ENCODE results near the gene CD302. TPM values are rescaled to one million over a fixed set of nuclear protein-coding genes. Genes with fewer than 3 reads are reported as not detected.
"Not testable (repeated sequence)": the region's sequence is repeated elsewhere in the genome, so short reads cannot be mapped to it uniquely, and the experiment has no call there.

Gene CD302
- total RNA-seq, 2 experiments from 2014 or later, result 0.16 to 0.20 TPM

GRCh38 chr2:159758686-159759085, 39.3 kb downstream of the CD302 start:
- H3K9me3 Mint-ChIP-seq (ENCODE audit: low read depth), result no peaks in the 10 kb centered on the region
- no peaks in the 10 kb centered on the region for H3K27me3 Mint-ChIP-seq
- H3K4me3 Mint-ChIP-seq, result no peak overlapping the region
- DNase-seq (no peak), ATAC-seq (no peak)
- no peak overlapping the region for H3K27ac Mint-ChIP-seq
- peaks cover 34% of the 10 kb centered on the region for H3K36me3 Mint-ChIP-seq
- peaks cover 1% of the 10 kb centered on the region for H3K4me1 Mint-ChIP-seq
- CTCF ChIA-PET, result interaction anchor here (1.0 kb wide), 1 partner anchor 43 kb away, joined by 3 read pairs; no protein-coding TSS in a partner anchor

DNA sequence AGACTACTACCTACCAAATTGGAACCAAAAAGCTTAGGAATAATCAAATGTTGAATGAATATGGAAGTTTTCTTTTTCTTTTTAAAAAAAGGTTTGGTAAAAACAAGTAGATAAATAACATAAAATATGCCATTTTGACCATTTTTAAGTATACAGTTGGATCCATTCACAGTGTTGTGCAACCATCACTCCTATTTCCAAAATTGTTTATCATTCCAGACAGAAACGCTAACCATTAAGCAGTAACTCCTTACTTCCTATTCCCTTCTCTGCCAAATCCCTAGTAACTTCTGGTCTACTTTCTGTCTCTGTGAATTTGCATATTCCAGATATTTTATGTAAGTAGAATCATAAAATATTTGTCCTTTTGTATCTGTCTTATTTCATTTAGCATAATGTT, 39.8 kb downstream of the CD302 start:
- CTCF ChIA-PET, result no interaction called here
- H3K36me3 Mint-ChIP-seq, result peaks cover 31% of the 10 kb centered on the region
- no peak overlapping the region for H3K4me3 Mint-ChIP-seq
- peak overlapping the region; percentile 24 for H3K27ac Mint-ChIP-seq
- DNase-seq (no peak), ATAC-seq (no peak)
- H3K27me3 Mint-ChIP-seq, result no peaks in the 10 kb centered on the region
- H3K4me1 Mint-ChIP-seq, result no peaks in the 10 kb centered on the region
- H3K9me3 Mint-ChIP-seq (ENCODE audit: low read depth), result no peaks in the 10 kb centered on the region

DNA sequence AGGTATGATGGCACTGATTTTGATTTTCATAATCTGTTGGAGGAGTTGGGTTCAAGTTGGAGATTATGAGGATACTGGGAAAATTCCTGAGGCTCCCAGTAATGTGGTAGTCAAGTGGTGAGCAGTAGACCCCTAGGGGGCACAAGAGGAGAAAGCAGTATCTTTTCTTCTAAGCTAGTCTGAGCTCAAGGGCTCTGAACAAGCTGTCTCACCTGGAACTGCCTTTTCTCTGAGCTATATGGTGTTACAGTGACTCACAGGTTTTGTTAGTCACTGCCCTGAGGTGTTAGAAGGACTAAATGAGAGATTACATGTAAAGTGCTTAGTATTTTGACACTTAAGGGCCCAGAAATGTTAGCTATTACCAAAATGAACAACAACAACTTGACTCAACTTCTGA, 42.2 kb downstream of the CD302 start:
- Mint-ChIP-seq H3K4me3 (no peak overlapping the region), H3K27me3 (no peaks in the 10 kb centered on the region), H3K9me3 (ENCODE audit: low read depth) (no peaks in the 10 kb centered on the region), H3K36me3 (peaks cover 43% of the 10 kb centered on the region), H3K27ac (no peak overlapping the region), H3K4me1 (peaks cover 11% of the 10 kb centered on the region)
- DNase-seq (no peak), ATAC-seq (peak; percentile 63)
- CTCF ChIA-PET, result interaction anchor here (1.0 kb wide), 1 partner anchor 9 kb away, joined by 3 read pairs; no protein-coding TSS in a partner anchor

- no peak overlapping the region for H3K4me3 Mint-ChIP-seq
- DNase-seq (no peak), ATAC-seq (no peak)
- H3K9me3 Mint-ChIP-seq (ENCODE audit: low read depth), result no peaks in the 10 kb centered on the region
- CTCF ChIA-PET, result no interaction called here
- peaks cover 11% of the 10 kb centered on the region for H3K4me1 Mint-ChIP-seq
- H3K27me3 Mint-ChIP-seq, result no peaks in the 10 kb centered on the region
- H3K27ac Mint-ChIP-seq, result no peak overlapping the region
- H3K36me3 Mint-ChIP-seq, result peaks cover 39% of the 10 kb centered on the region
Measured at GRCh38 chr2:159755014-159755413, 43.0 kb downstream of the CD302 start.

DNA sequence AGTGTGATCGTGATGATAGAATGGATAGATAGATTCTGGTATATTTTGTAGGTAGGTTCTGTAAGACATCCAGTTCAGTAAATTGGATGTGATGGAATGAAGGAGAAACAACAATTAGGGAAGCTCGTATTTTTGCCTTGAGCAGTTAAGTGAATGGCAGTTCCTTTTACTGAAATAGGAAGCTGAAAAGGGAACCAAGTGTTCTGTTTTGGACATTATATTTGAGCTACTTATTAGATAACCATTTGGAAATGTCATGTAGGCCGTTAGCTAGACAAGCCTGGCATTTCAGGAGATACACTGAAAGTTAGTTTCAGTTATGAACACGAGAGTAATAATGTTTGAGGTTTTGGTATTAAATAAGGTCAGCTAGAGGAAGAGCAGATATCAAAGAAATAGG, 44.2 kb downstream of the CD302 start:
- Mint-ChIP-seq H3K4me3 (no peak overlapping the region), H3K36me3 (peaks cover 32% of the 10 kb centered on the region), H3K9me3 (ENCODE audit: low read depth) (no peaks in the 10 kb centered on the region), H3K4me1 (peaks cover 11% of the 10 kb centered on the region), H3K27me3 (no peaks in the 10 kb centered on the region), H3K27ac (no peak overlapping the region)
- ATAC-seq (no peak), DNase-seq (no peak)
- CTCF ChIA-PET, result interaction anchor here (1.6 kb wide), 1 partner anchor 9 kb away, joined by 5 read pairs; no protein-coding TSS in a partner anchor

DNA sequence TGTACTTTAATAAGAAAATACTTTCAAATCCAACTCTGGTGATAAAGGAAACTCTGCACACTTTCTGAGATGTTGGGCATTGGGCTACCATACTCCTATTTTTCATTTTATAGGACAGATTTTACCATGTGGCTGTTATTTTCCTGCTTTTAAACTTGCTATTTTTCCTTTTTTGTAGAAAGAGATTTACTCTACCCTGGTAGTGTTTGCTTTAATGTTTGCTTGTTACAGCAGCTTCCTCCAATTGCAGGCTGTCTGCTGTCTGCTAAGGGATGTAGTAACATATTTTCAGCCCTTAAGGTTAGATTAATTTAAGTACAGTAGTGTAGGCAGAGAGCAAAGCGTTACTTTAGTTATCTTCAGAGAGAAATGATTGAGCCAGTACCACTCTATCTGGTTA, 47.1 kb downstream of the CD302 start:
- ATAC-seq, result no peak

GRCh38 chr2:159748089-159748488, 49.9 kb downstream of the CD302 start:
- H3K36me3 Mint-ChIP-seq, result peaks cover 61% of the 10 kb centered on the region
- H3K27ac Mint-ChIP-seq, result no peak overlapping the region
- DNase-seq (no peak), ATAC-seq (no peak)
- H3K4me3 Mint-ChIP-seq, result no peak overlapping the region
- H3K4me1 Mint-ChIP-seq, result peaks cover 14% of the 10 kb centered on the region
- no peaks in the 10 kb centered on the region for H3K9me3 Mint-ChIP-seq (ENCODE audit: low read depth)
- no peaks in the 10 kb centered on the region for H3K27me3 Mint-ChIP-seq
- CTCF ChIA-PET, result interaction anchor here (1.1 kb wide), 1 partner anchor 15 kb away, joined by 3 read pairs; no protein-coding TSS in a partner anchor

More for the DNA sequence above, 47.1 kb downstream of the CD302 start:
- Mint-ChIP-seq H3K4me3 (no peak overlapping the region), H3K36me3 (peaks cover 45% of the 10 kb centered on the region), H3K27ac (no peak overlapping the region), H3K9me3 (ENCODE audit: low read depth) (no peaks in the 10 kb centered on the region), H3K27me3 (no peaks in the 10 kb centered on the region), H3K4me1 (peaks cover 14% of the 10 kb centered on the region)
- DNase-seq, result no peak
- CTCF ChIA-PET, result no interaction called here

DNA sequence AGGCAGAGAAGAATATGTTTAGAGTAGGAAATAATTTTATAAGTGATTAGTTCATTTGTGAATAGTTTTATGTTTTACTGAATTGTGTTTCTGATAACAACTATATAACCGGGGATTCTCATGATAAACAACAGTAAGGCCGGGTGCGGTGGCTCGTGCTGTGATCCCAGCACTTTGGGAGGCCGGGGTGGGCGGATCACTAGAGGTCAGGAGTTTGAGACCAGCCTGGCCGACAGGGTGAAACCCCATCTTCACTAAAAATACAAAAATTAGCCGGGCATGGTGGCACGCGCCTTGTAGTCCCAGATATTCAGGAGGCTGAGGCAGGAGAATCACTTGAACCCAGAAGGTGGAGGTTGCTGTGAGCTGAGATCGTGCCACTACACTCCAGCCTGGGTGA, 52.8 kb downstream of the CD302 start:
- CTCF ChIA-PET; ATAC-seq; H3K4me3 Mint-ChIP-seq; H3K27ac Mint-ChIP-seq; H3K9me3 Mint-ChIP-seq (ENCODE audit: low read depth); DNase-seq; H3K4me1 Mint-ChIP-seq; H3K27me3 Mint-ChIP-seq: not testable (repeated sequence)
- H3K36me3 Mint-ChIP-seq, result peaks cover 54% of the 10 kb centered on the region

DNA sequence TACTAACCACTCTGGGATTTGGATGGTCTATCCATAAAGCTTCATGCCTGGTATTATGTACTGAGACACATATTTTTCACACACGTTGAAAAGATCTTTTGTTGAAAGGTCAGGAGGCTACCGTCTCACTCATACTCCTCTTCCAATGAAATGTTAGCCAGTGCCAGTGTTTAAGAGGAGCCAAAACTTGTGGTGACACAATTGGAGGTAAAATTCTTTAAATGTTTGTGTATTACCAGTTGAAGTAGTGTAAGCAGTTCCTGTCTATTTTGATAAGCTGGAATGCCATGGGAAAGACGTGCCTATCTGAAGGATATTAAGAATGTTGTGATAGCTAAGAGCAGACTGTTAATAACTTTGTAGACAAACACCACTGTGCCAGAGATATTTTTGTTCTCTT, 53.6 kb downstream of the CD302 start:
- Mint-ChIP-seq H3K27ac (no peak overlapping the region), H3K4me3 (no peak overlapping the region), H3K9me3 (ENCODE audit: low read depth) (no peaks in the 10 kb centered on the region), H3K27me3 (no peaks in the 10 kb centered on the region), H3K4me1 (peaks cover 7% of the 10 kb centered on the region), H3K36me3 (peaks cover 55% of the 10 kb centered on the region)
- DNase-seq (no peak), ATAC-seq (no peak)
- CTCF ChIA-PET, result no interaction called here

DNA sequence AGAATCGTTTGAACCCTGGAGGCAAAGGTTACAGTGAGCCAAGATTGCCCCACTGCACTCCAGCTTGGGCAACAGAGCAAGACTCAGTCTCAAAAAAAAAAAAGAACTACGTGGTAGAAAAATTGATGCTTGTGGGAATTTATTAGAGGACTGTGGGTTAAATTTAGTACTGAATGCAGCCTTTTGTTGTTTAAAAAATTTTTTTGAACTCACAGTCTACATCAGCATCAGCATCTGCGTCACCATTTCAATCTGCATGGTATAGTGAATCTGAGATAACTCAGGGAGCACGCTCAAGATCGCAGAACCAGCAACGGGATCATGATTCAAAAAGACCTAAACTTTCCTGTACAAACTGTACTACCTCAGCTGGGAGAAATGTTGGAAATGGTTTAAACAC, 55.2 kb downstream of the CD302 start:
- H3K27ac Mint-ChIP-seq, result no peak overlapping the region
- H3K27me3 Mint-ChIP-seq, result no peaks in the 10 kb centered on the region
- no peak overlapping the region for H3K4me3 Mint-ChIP-seq
- no peak for ATAC-seq
- CTCF ChIA-PET, result interaction anchor here (0.6 to 0.8 kb wide), 2 partner anchors 12 to 42 kb away, joined by 3 read pairs; no protein-coding TSS in a partner anchor
- H3K4me1 Mint-ChIP-seq, result peaks cover 4% of the 10 kb centered on the region
- DNase-seq, result no peak
- H3K9me3 Mint-ChIP-seq (ENCODE audit: low read depth), result no peaks in the 10 kb centered on the region
- peaks cover 55% of the 10 kb centered on the region for H3K36me3 Mint-ChIP-seq

- H3K4me1 Mint-ChIP-seq, result peaks cover 19% of the 10 kb centered on the region
- no peak overlapping the region for H3K4me3 Mint-ChIP-seq
- no peak overlapping the region for H3K27ac Mint-ChIP-seq
- no peaks in the 10 kb centered on the region for H3K27me3 Mint-ChIP-seq
- ATAC-seq, result no peak
- no peak for DNase-seq
- CTCF ChIA-PET, result interaction anchor here (1.0 kb wide), 1 partner anchor 10 kb away, joined by 3 read pairs; no protein-coding TSS in a partner anchor
- no peaks in the 10 kb centered on the region for H3K9me3 Mint-ChIP-seq (ENCODE audit: low read depth)
- H3K36me3 Mint-ChIP-seq, result peaks cover 59% of the 10 kb centered on the region
Measured at GRCh38 chr2:159738509-159739390, 59.3 kb downstream of the CD302 start.

GRCh38 chr2:159737917-159738296, 60.1 kb downstream of the CD302 start:
- Mint-ChIP-seq H3K27me3 (no peaks in the 10 kb centered on the region), H3K36me3 (peaks cover 59% of the 10 kb centered on the region), H3K9me3 (ENCODE audit: low read depth) (no peaks in the 10 kb centered on the region), H3K4me3 (no peak overlapping the region), H3K27ac (no peak overlapping the region), H3K4me1 (peaks cover 19% of the 10 kb centered on the region)
- no peak for DNase-seq
- ATAC-seq, result no peak
- CTCF ChIA-PET, result interaction anchor here (1.0 kb wide), 1 partner anchor 9 kb away, joined by 3 read pairs; no protein-coding TSS in a partner anchor

GRCh38 chr2:159737292-159737916, 60.6 kb downstream of the CD302 start:
- H3K4me1 Mint-ChIP-seq, result peaks cover 19% of the 10 kb centered on the region
- DNase-seq (no peak), ATAC-seq (no peak)
- H3K27me3 Mint-ChIP-seq, result no peaks in the 10 kb centered on the region
- no peak overlapping the region for H3K4me3 Mint-ChIP-seq
- peaks cover 54% of the 10 kb centered on the region for H3K36me3 Mint-ChIP-seq
- no peak overlapping the region for H3K27ac Mint-ChIP-seq
- no peaks in the 10 kb centered on the region for H3K9me3 Mint-ChIP-seq (ENCODE audit: low read depth)
- CTCF ChIA-PET, result no interaction called here

- CTCF ChIA-PET, result no interaction called here
- H3K36me3 Mint-ChIP-seq, result peaks cover 53% of the 10 kb centered on the region
- H3K4me3 Mint-ChIP-seq, result no peak overlapping the region
Measured at GRCh38 chr2:159736048-159736447, 62.0 kb downstream of the CD302 start.

More at GRCh38 chr2:159736048-159736447, 62.0 kb downstream of the CD302 start:
- DNase-seq, result no peak
- Mint-ChIP-seq H3K9me3 (ENCODE audit: low read depth) (no peaks in the 10 kb centered on the region), H3K27ac (peak overlapping the region; percentile 11), H3K27me3 (no peaks in the 10 kb centered on the region), H3K4me1 (peaks cover 17% of the 10 kb centered on the region)
- no peak for ATAC-seq

Measured in activated CD8-positive, alpha-beta memory T cell treated with anti-CD3 and anti-CD28 coated beads, Interleukin-2, amount 10 ng/mL, durations not matched to agents 7 days and 5 days (primary cell).